LNCaP clone FGC (cell line): ENCODE data around the gene MTCL1.

Experiments used
- DNase-seq: peaks from one replicate; pipeline ENCODE4 v3.0.0-alpha.2; 2011; ENCODE audit warnings: low read depth
- H3K4me3 ChIP-seq: 2 replicates; pipeline ENCODE4 v1.5.1; 2011; ENCODE audit warnings: mild to moderate bottlenecking, low read depth, low read length, control low read depth
- TF ChIP-seq, protein P1 (sequence below): IDR thresholded peaks from 2 replicates; pipeline ENCODE4 v1.5.1; 2012; ENCODE audit warnings: mild to moderate bottlenecking; ENCODE audit not compliant: control insufficient read depth, insufficient read depth; ENCODE audit errors: extremely low read depth

The MTCL1 gene

DNA sequence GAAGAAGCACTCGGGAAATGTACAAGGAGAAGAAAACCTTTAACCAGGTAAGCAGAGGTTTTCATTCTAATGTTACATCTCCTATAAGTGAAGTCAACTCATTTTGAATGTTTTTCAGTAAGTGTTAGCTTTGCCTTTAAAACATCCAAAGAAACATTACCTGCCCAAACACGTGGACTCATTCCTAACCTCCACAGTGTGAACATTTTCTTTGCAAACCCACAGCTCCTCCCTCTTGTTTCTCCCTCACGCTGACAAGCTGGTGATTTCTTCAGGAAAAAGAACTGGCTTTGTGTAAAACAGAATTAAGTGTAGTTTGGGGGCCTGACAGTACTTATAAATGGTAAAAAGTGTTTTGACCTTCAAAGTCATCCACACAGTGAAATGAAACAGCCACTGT lies 72.5 kb downstream of the MTCL1 start:
- no peak for DNase-seq
- TF ChIP-seq, protein P1, sequence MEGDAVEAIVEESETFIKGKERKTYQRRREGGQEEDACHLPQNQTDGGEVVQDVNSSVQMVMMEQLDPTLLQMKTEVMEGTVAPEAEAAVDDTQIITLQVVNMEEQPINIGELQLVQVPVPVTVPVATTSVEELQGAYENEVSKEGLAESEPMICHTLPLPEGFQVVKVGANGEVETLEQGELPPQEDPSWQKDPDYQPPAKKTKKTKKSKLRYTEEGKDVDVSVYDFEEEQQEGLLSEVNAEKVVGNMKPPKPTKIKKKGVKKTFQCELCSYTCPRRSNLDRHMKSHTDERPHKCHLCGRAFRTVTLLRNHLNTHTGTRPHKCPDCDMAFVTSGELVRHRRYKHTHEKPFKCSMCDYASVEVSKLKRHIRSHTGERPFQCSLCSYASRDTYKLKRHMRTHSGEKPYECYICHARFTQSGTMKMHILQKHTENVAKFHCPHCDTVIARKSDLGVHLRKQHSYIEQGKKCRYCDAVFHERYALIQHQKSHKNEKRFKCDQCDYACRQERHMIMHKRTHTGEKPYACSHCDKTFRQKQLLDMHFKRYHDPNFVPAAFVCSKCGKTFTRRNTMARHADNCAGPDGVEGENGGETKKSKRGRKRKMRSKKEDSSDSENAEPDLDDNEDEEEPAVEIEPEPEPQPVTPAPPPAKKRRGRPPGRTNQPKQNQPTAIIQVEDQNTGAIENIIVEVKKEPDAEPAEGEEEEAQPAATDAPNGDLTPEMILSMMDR: no peak

DNA sequence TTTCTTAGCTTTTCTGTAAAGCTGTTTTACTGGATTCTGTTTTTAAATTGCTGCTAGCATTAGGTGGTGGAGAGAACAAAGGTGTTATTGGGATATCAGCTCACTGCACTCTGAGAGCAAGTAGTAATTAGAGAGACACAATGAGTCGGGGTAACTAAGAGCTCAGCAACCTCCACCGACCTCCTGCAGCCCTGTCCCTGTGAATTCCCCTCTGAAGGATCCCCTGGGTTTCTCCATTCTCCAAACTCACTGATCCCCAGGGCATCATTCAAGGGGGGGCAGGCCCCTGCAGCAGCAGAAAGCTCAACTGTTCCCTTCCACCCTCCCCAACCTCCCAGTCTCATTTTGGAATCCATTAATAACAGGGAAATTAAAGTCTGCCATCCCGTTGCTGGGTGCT lies 73.0 kb downstream of the MTCL1 start:
- no peak overlapping the region for H3K4me3 ChIP-seq
- DNase-seq: no peak
- TF ChIP-seq, protein P1: no peak

More for the DNA sequence above, 72.5 kb downstream of the MTCL1 start:
- no peak overlapping the region for H3K4me3 ChIP-seq

DNA sequence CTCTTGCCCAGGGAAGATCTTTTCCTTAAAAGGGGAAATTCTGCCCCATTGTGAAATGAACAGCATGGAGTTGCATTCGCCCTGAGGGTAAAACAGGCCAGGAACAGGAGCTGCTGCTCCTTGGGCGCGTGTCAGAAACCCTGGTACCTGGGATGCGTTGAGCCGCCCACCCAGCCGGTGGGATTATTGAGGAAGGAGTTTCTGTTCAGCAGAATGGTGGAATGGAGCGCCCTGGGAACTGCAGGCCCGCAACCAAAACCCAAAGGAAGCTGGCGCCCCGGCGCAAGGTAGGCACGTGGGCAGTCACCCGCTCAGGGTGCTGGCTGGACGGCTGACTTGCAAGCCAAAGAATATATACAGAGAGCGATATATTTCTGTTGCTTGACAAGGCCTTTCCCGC lies 73.5 kb downstream of the MTCL1 start:
- TF ChIP-seq, protein P1: no peak
- no peak overlapping the region for H3K4me3 ChIP-seq

DNA sequence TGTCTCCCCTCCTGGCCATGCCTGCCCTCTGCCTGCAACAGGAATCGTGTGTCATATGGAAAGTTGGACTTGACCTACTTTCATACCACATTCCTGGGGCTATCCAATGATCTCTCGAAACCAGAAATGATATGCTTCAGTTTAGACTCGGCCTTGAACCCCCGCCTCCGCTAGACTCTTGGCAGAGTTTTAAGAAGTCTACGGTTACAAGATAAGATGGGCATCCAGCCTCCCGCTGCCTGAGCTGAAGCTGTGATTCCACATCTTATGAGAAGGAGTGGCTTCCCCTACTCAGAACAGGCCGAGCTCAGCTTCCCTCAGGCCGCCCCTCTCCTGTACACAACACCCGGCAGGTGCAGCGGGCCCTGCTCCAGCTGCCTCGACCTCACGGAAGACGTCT lies 73.9 kb downstream of the MTCL1 start:
- no peak overlapping the region for H3K4me3 ChIP-seq
- TF ChIP-seq, protein P1: no peak
- no peak for DNase-seq

More for the DNA sequence above, 73.5 kb downstream of the MTCL1 start:
- DNase-seq: no peak

DNA sequence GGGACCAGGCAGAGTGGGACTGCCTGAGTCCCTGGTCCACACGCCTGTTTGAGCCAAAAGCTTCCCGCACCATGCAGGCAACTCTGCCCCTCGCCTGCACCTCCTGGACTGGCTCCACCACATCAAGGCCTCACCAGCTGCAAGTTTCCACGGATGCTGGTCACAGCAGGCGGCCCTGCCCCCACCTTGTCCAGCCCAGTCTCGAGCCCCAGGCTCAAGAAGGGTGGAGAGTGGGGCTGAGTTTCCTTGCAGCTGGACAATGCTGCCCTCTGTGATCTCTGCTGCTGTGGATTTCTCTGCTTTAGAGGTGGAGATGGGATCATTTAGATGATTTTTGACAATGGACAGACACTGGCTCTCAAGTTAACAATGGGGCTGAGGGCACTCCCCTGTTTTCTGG lies 74.9 kb downstream of the MTCL1 start:
- TF ChIP-seq, protein P1: no peak

DNA sequence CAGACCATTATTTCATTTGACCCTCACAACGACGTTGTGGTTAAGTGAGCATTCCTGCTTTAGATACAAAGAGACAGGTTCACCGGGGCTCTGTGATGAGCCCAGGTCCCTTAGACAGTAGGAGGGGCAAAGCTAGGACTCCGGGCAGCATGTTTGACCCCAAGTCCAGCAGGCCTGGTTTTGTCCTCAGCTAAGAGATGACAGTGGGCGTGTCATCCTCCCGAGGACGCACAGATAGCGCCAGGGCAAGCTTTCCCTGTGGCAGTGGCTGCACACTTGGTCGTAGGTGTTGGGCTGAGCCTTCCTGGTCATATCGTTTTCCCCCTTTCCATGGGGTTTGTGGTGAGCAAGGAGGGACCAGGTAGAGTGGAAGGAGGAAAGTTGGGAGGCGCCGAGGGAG lies 76.3 kb downstream of the MTCL1 start:
- TF ChIP-seq, protein P1: no peak
- H3K4me3 ChIP-seq: no peak overlapping the region
- no peak for DNase-seq

More for the DNA sequence above, 74.9 kb downstream of the MTCL1 start:
- no peak overlapping the region for H3K4me3 ChIP-seq
- no peak for DNase-seq

DNA sequence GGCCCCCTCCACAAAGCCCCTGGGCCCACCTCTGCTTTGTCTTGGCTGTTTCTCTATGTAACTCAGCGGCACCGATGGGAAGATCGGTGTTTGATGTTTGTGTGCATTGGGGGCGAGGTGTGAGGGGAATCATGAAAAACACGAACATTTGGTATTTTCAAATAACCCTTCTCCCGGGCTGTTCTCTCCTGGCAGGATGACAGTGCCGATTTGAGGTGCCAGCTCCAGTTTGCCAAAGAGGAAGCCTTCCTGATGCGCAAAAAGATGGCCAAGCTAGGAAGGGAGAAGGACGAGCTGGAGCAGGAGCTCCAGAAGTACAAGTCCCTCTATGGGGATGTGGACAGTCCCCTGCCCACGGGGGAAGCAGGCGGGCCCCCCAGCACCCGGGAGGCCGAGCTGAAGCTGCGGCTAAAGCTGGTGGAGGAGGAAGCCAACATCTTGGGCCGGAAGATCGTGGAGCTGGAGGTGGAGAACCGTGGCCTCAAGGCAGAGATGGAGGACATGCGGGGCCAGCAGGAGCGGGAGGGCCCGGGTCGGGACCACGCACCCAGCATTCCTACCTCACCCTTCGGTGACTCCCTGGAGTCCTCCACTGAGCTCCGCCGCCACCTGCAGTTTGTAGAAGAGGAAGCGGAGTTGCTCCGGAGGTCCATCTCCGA lies 78.1 kb downstream of the MTCL1 start:
- no peak overlapping the region for H3K4me3 ChIP-seq
- TF ChIP-seq, protein P1: no peak
- DNase-seq: no peak
